AG04450 (cell line): ENCODE results near the gene CD200. TPM values are rescaled to one million over a fixed set of nuclear protein-coding genes. Genes with fewer than 3 reads are reported as not detected.

Experiments used
- CTCF ChIA-PET: fragments of 300-600, 350-600 bp; formaldehyde crosslinking; extraction: SDS; loops from one replicate; lab custom pipeline; 2022; ENCODE audit warnings: antibody characterized with exemption, inconsistent platforms; lab: Charles Lee
- POLR2A ChIA-PET: fragments of 350-600 bp; formaldehyde crosslinking; extraction: SDS; loops from one replicate; lab custom pipeline; 2021; ENCODE audit warnings: antibody characterized with exemption, inconsistent platforms; lab: Yijun Ruan, JAX
- DNase-seq: peaks from one replicate; pipeline ENCODE4 v3.0.0-alpha.2; 2011; ENCODE audit warnings: low read depth, low spot score
- H3K27ac ChIP-seq: one replicate; pipeline ENCODE4 v1.5.1; 2012; ENCODE audit warnings: low read depth, low read length, control low read depth
- H3K27me3 ChIP-seq: one replicate; pipeline ENCODE4 v1.6.0; 2012; ENCODE audit warnings: low read length; ENCODE audit not compliant: control insufficient read depth, insufficient read depth
- H3K4me3 ChIP-seq: 2 replicates; pipeline ENCODE4 v1.5.1; 2011; ENCODE audit warnings: mild to moderate bottlenecking, low read depth, low read length, control low read depth
- H3K9me3 ChIP-seq: 2 replicates; pipeline ENCODE4 v1.5.1; 2012; ENCODE audit warnings: low read length; ENCODE audit not compliant: control insufficient read depth, insufficient read depth
- CTCF ChIP-seq: IDR thresholded peaks from 2 replicates; pipeline ENCODE4 v1.5.1; 2011; ENCODE audit warnings: low read depth, low read length, control low read depth, inconsistent platforms
- polyA plus RNA-seq: library from polyadenylated mRNA; depleted of rRNA; stranded (reverse); fragments of >200 nt; gene quantifications from 2 replicates; pipeline ENCODE4 v1.2.3, GENCODE V29; 2011

CD200 gene
- polyA plus RNA-seq, 1 experiment: 3.4 TPM

GRCh38 chr3:112335434-112335781 lies 2.5 kb downstream of the CD200 start:
- H3K4me3 ChIP-seq: no peak overlapping the region
- POLR2A ChIA-PET: no interaction called here

GRCh38 chr3:112338021-112338726 lies 5.2 kb downstream of the CD200 start:
- Histone ChIP-seq H3K27me3 (peaks cover 15% of the 10 kb centered on the region), H3K4me3 (no peak overlapping the region), H3K27ac (no peak overlapping the region), H3K9me3 (peaks cover 2% of the 10 kb centered on the region; the same call in 1 of the 2 replicates)
- ChIA-PET POLR2A (no interaction called here), CTCF (interaction anchor here (0.9 to 1.9 kb wide), 4 partner anchors 14 to 182 kb away, joined by 3 to 7 read pairs (median 3); partner anchors contain the start of gene SLC9C1)
- TF ChIP-seq CTCF: no peak
- no peak for DNase-seq

More at GRCh38 chr3:112335434-112335781, 2.5 kb downstream of the CD200 start:
- peaks cover 19% of the 10 kb centered on the region for H3K27me3 ChIP-seq
- no peak for DNase-seq
- CTCF ChIA-PET: interaction anchor here (1.8 kb wide), 1 partner anchor 9 kb away, joined by 6 read pairs; no protein-coding TSS in a partner anchor
- H3K9me3 ChIP-seq: peaks cover 5% of the 10 kb centered on the region; the same call in 1 of the 2 replicates
- TF ChIP-seq CTCF: no peak
- H3K27ac ChIP-seq: no peak overlapping the region

GRCh38 chr3:112338727-112339056 lies 5.7 kb downstream of the CD200 start:
- Histone ChIP-seq H3K9me3 (no peaks in the 10 kb centered on the region), H3K27ac (no peak overlapping the region), H3K4me3 (no peak overlapping the region), H3K27me3 (peaks cover 10% of the 10 kb centered on the region)
- ChIA-PET POLR2A (no interaction called here), CTCF (interaction anchor here (0.9 to 1.9 kb wide), 4 partner anchors 15 to 181 kb away, joined by 3 to 7 read pairs (median 3); partner anchors contain the start of gene SLC9C1)
- TF ChIP-seq CTCF: no peak
- no peak for DNase-seq

GRCh38 chr3:112339134-112339533 lies 6.2 kb downstream of the CD200 start:
- no peak for DNase-seq
- H3K9me3 ChIP-seq: no peaks in the 10 kb centered on the region
- ChIA-PET POLR2A (no interaction called here), CTCF (interaction anchor here (0.9 to 1.9 kb wide), 3 partner anchors 35 to 181 kb away, joined by 3 to 7 read pairs (median 3); partner anchors contain the start of gene SLC9C1)
- no peak overlapping the region for H3K27ac ChIP-seq
- H3K4me3 ChIP-seq: no peak overlapping the region
- H3K27me3 ChIP-seq: peaks cover 8% of the 10 kb centered on the region
- TF ChIP-seq CTCF: no peak

GRCh38 chr3:112339609-112340008 lies 6.7 kb downstream of the CD200 start:
- TF ChIP-seq CTCF: no peak
- peaks cover 6% of the 10 kb centered on the region for H3K27me3 ChIP-seq
- H3K4me3 ChIP-seq: no peak overlapping the region
- no peak for DNase-seq
- H3K9me3 ChIP-seq: no peaks in the 10 kb centered on the region
- H3K27ac ChIP-seq: no peak overlapping the region
- ChIA-PET CTCF (interaction anchor here (1.9 kb wide), 1 partner anchor 180 kb away, joined by 7 read pairs; no protein-coding TSS in a partner anchor), POLR2A (no interaction called here)
